Caco-2 (cell line): Measurements from ENCODE around the gene TELO2. TPM values are rescaled to one million over a fixed set of nuclear protein-coding genes. Genes with fewer than 3 reads are reported as not detected.

Source experiments
- BruUV-seq: library from RNA; stranded (reverse); fragments of 400-500 nt; replicated peaks from 2 replicates; lab custom pipeline; 2021; lab: Mats Ljungman, UMichigan
- CTCF ChIA-PET: fragments of 300-600 bp; sonication (Branson Sonifier 250); formaldehyde crosslinking; loops from one replicate; lab custom pipeline; 2022; ENCODE audit warnings: antibody characterized with exemption; lab: Charles Lee
- POLR2A ChIA-PET: fragments of 300-600 bp; sonication (Branson Sonifier 250); formaldehyde crosslinking; loops from one replicate; lab custom pipeline; 2022; ENCODE audit warnings: antibody characterized with exemption; lab: Charles Lee
- DNase-seq, 2 experiments: peaks; one replicate each; pipeline versions ENCODE4 v3.0.0 to v3.0.0-alpha.2; 2020 to 2022
- H3K27me3 ChIP-seq: replicated peaks from 2 replicates; pipeline ENCODE4 v1.6.0; 2011; ENCODE audit warnings: low read length; ENCODE audit not compliant: control insufficient read depth, insufficient read depth
- H3K36me3 ChIP-seq: 2 replicates; pipeline ENCODE4 v1.5.1; 2011; ENCODE audit warnings: low read length; ENCODE audit not compliant: control insufficient read depth, insufficient read depth
- H3K4me1 ChIP-seq: fragments of 250-450 bp; sonication (Bioruptor Pico); 2 replicates; pipeline ENCODE4 v1.5.1; 2020; ENCODE audit warnings: mild to moderate bottlenecking
- H3K4me3 ChIP-seq: 2 replicates; pipeline ENCODE4 v1.5.1; 2011; ENCODE audit warnings: low read depth, mild to moderate bottlenecking, control low read depth, low read length
- H3K9me3 ChIP-seq: fragments of 250-450 bp; sonication (Bioruptor Pico); 2 replicates; pipeline ENCODE4 v1.5.1; 2020; ENCODE audit warnings: mild to moderate bottlenecking, moderate library complexity
- H3K27ac Mint-ChIP-seq: one replicate; pipeline ENCODE4 v1.8.0; 2022; ENCODE audit warnings: mixed read lengths; ENCODE audit not compliant: unreplicated experiment
- H3K27me3 Mint-ChIP-seq: one replicate; pipeline ENCODE4 v1.8.0; 2022; ENCODE audit warnings: mixed read lengths; ENCODE audit not compliant: insufficient read depth, unreplicated experiment
- H3K36me3 Mint-ChIP-seq: one replicate; pipeline ENCODE4 v1.8.0; 2022; ENCODE audit warnings: mild to moderate bottlenecking, mixed read lengths; ENCODE audit not compliant: insufficient read depth, unreplicated experiment
- H3K4me1 Mint-ChIP-seq: one replicate; pipeline ENCODE4 v1.8.0; 2022; ENCODE audit warnings: low read depth, mixed read lengths; ENCODE audit not compliant: unreplicated experiment
- H3K4me3 Mint-ChIP-seq: one replicate; pipeline ENCODE4 v1.8.0; 2022; ENCODE audit warnings: mild to moderate bottlenecking, moderate library complexity, mixed read lengths; ENCODE audit not compliant: unreplicated experiment
- H3K9me3 Mint-ChIP-seq: one replicate; pipeline ENCODE4 v1.8.0; 2022; ENCODE audit warnings: mixed read lengths; ENCODE audit not compliant: unreplicated experiment
- intact Hi-C: fragments of 100-400 bp; cut with micrococcal nuclease; formaldehyde crosslinking; loops from one replicate; pipeline ENCODE4 v1.10.0; 2022; ENCODE audit not compliant: unreplicated experiment
- total RNA-seq: library from RNA; stranded (reverse); gene quantifications from 2 replicates; pipeline ENCODE4 v1.2.3, GENCODE V29; 2022
- TF ChIP-seq, protein P1 (sequence below), 2 experiments: fragments of 200-600 bp in 1 of 2; IDR thresholded peaks; 1 replicate in 1 of 2; 2 replicates in 1 of 2; pipeline versions ENCODE4 v1.5.1 to v1.8.0; 2011 to 2022; ENCODE audit warnings: antibody characterized with exemption in 1 of 2, control low read depth in 1 of 2, inconsistent platforms in 1 of 2, low read depth in 1 of 2, low read length in 1 of 2, mild to moderate bottlenecking in 1 of 2, moderate library complexity in 1 of 2; ENCODE audit not compliant: insufficient read depth in 1 of 2, severe bottlenecking in 1 of 2, unreplicated experiment in 1 of 2

Gene TELO2
- total RNA-seq, 1 experiment from 2014 or later = 55.7 TPM

DNA sequence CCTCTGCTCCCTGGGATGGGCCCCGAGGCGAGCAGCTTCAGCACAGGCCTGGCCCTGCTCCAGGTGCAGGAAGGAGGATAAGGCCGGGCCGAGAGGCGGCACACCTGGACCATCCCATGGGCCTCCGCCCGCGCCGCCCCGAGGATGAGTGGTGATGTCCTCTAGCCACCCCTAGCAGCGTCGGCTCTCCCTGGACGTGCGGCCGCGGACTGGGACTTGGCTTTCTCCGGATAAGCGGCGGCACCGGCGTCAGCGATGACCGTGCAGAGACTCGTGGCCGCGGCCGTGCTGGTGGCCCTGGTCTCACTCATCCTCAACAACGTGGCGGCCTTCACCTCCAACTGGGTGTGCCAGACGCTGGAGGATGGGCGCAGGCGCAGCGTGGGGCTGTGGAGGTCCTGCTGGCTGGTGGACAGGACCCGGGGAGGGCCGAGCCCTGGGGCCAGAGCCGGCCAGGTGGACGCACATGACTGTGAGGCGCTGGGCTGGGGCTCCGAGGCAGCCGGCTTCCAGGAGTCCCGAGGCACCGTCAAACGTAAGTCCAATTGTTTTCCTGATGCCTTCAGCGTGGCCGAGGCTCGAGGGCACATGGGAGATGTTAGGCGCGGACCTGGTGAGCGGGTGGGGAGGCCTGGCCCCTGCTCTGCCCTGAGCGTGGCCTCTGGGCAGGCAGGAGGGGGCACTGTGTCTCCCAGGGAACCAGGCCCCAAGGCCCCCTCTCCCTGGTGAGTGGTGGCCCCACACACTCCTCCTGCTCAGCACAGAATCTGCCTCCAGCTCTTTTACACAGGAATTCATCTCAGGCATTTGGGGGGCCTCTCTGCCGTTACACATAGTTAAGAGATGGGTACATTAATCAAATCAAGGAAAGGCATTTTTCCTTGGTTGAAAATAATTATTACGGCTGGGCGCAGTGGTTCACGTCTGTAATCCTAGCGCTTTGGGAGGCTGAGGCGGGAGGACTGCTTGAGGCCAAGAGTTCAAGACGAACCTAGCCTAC is 41.2 kb downstream of the TELO2 start:
- Histone ChIP-seq H3K36me3 (no peaks in the 10 kb centered on the region), H3K4me1 (no peaks in the 10 kb centered on the region), H3K9me3 (no peaks in the 10 kb centered on the region), H3K27me3 (no peaks in the 10 kb centered on the region), H3K4me3 (no peak overlapping the region)
- Mint-ChIP-seq H3K36me3 (no peaks in the 10 kb centered on the region), H3K9me3 (no peaks in the 10 kb centered on the region), H3K27me3 (no peaks in the 10 kb centered on the region), H3K4me3 (no peak overlapping the region), H3K27ac (no peak overlapping the region), H3K4me1 (no peaks in the 10 kb centered on the region)
- no peak for DNase-seq
- TF ChIP-seq, protein P1, sequence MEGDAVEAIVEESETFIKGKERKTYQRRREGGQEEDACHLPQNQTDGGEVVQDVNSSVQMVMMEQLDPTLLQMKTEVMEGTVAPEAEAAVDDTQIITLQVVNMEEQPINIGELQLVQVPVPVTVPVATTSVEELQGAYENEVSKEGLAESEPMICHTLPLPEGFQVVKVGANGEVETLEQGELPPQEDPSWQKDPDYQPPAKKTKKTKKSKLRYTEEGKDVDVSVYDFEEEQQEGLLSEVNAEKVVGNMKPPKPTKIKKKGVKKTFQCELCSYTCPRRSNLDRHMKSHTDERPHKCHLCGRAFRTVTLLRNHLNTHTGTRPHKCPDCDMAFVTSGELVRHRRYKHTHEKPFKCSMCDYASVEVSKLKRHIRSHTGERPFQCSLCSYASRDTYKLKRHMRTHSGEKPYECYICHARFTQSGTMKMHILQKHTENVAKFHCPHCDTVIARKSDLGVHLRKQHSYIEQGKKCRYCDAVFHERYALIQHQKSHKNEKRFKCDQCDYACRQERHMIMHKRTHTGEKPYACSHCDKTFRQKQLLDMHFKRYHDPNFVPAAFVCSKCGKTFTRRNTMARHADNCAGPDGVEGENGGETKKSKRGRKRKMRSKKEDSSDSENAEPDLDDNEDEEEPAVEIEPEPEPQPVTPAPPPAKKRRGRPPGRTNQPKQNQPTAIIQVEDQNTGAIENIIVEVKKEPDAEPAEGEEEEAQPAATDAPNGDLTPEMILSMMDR (IDR thresholded peaks at IDR 0.05; ENCODE audit: insufficient read depth in 1 of 2, low read depth in 1 of 2, low read length in 1 of 2, severe bottlenecking in 1 of 2, unreplicated experiment in 1 of 2) = no peak
- POLR2A ChIA-PET = no interaction called here
- intact Hi-C loops = no loop called here
- no TSS peak for BruUV-seq
- CTCF ChIA-PET = no interaction called here

DNA sequence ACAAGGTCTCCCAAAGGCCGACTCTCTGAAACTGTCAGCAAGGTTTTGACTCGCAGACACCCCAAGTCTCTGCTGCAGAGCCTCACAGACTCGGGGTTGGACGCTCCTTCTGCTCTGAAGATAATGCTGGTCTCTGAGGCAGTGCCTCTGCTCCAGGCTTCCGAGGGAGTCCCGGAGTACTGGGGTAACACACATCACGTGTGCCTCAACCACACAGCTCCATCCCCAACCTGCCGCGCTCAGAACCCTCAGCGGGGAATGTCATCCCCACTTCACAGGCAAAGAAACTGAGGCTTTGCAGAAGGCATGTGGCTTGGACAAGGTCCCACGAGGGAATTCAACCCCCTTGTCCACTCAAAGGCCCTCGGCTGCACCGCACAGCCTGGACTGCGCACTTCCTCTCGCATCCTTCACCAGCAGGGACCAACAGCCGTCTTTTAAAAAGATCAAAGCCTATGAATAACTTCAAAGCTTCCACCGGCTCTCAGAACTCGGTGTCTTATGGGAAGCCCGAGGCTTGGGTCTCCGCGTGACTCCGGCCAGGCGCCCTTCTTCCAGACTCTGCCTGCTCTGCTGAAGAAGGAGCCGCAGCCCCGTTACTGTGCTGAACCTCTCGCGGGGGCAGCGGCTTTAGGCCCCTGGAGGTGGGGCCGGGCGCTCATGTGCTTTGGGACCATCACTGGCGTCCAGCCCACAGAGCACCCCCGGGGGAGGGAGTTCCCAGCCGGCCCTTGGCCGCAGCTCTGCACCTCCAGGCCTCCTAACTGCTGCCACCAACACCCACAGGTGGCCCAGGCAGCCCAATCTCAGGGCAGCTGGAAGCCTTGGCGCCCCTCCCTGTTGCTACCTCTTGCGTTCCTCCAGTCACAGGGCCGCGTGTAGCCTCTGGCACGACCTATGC is 42.5 kb downstream of the TELO2 start:
- Histone ChIP-seq H3K4me3 (no peak overlapping the region), H3K4me1 (no peaks in the 10 kb centered on the region), H3K9me3 (no peaks in the 10 kb centered on the region), H3K27me3 (no peaks in the 10 kb centered on the region), H3K36me3 (no peaks in the 10 kb centered on the region)
- no peaks in the 10 kb centered on the region for H3K36me3 Mint-ChIP-seq
- intact Hi-C loops = no loop called here
- H3K27me3 Mint-ChIP-seq = no peaks in the 10 kb centered on the region
- no peak overlapping the region for H3K4me3 Mint-ChIP-seq
- ChIA-PET POLR2A (no interaction called here), CTCF (interaction anchor here (0.6 kb wide), 1 partner anchor 133 kb away, joined by 3 read pairs; no protein-coding TSS in a partner anchor)
- H3K4me1 Mint-ChIP-seq = no peaks in the 10 kb centered on the region
- no peak overlapping the region for H3K27ac Mint-ChIP-seq
- no peaks in the 10 kb centered on the region for H3K9me3 Mint-ChIP-seq
- TF ChIP-seq, protein P1 (IDR thresholded peaks at IDR 0.05; ENCODE audit: insufficient read depth in 1 of 2, low read depth in 1 of 2, low read length in 1 of 2, severe bottlenecking in 1 of 2, unreplicated experiment in 1 of 2) = no peak
- no peak for DNase-seq
- no TSS peak for BruUV-seq

DNA sequence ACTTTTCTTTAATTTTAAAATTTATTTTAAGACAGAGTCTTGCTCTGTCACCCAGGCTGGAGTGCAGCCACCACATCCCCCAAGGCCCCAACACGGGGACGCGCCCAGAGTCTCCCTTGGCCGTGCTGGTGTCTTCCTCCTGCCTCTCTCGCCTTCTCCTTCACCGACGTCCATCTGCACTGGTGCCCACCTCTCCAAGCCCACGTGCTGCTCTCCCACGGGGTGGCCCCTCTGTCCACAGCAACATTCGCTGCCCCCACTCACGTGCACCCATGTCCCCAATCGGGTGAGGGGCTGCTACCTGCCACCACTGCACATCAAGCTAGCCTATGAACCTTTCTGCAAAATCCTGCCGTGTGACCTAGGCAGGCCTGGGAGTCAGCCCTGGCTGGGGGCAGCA is 43.4 kb downstream of the TELO2 start:
- Mint-ChIP-seq H3K27me3 (no peaks in the 10 kb centered on the region), H3K27ac (no peak overlapping the region), H3K4me1 (no peaks in the 10 kb centered on the region), H3K36me3 (no peaks in the 10 kb centered on the region), H3K9me3 (no peaks in the 10 kb centered on the region), H3K4me3 (no peak overlapping the region)
- Histone ChIP-seq H3K27me3 (no peaks in the 10 kb centered on the region), H3K4me1 (no peaks in the 10 kb centered on the region), H3K9me3 (no peaks in the 10 kb centered on the region), H3K4me3 (no peak overlapping the region), H3K36me3 (no peaks in the 10 kb centered on the region)
- TF ChIP-seq, protein P1 (IDR thresholded peaks at IDR 0.05; ENCODE audit: insufficient read depth in 1 of 2, low read depth in 1 of 2, low read length in 1 of 2, severe bottlenecking in 1 of 2, unreplicated experiment in 1 of 2) = no peak
- CTCF ChIA-PET = no interaction called here
- no TSS peak for BruUV-seq
- POLR2A ChIA-PET = no interaction called here
- no peak for DNase-seq
- intact Hi-C loops = no loop called here
